ENCODE data around the gene AP1M1. TPM values are rescaled to one million over a fixed set of nuclear protein-coding genes. Genes with fewer than 3 reads are reported as not detected.

Gene AP1M1
- total RNA-seq, 4 donors from 2014 or later, result 84.9 to 108 (median 88.4) TPM

- TF ChIP-seq CTCF (IDR thresholded peaks at IDR 0.05; ENCODE audit: low read depth), result no peak
Observed at GRCh38 chr19:16159655-16160054, 38.1 kb upstream of the AP1M1 start.

- TF ChIP-seq CTCF (IDR thresholded peaks at IDR 0.05; ENCODE audit: low read depth), result no peak
Observed at GRCh38 chr19:16160445-16160942, 37.2 kb upstream of the AP1M1 start.

GRCh38 chr19:16160943-16161560, 36.7 kb upstream of the AP1M1 start:
- no peak for TF ChIP-seq CTCF (IDR thresholded peaks at IDR 0.05; ENCODE audit: low read depth)

GRCh38 chr19:16161840-16162239, 35.9 kb upstream of the AP1M1 start:
- TF ChIP-seq CTCF (IDR thresholded peaks at IDR 0.05; ENCODE audit: low read depth), result no peak

GRCh38 chr19:16164222-16164890, 33.4 kb upstream of the AP1M1 start:
- no peak for TF ChIP-seq CTCF (IDR thresholded peaks at IDR 0.05; ENCODE audit: low read depth)

GRCh38 chr19:16166417-16166816, 31.3 kb upstream of the AP1M1 start:
- no peak for TF ChIP-seq CTCF (IDR thresholded peaks at IDR 0.05; ENCODE audit: low read depth)

- no peak for TF ChIP-seq CTCF (IDR thresholded peaks at IDR 0.05; ENCODE audit: low read depth)
Observed at GRCh38 chr19:16167055-16167454, 30.7 kb upstream of the AP1M1 start.

Data from subcutaneous adipose tissue (tissue), 4 donors.